Measurements from ENCODE around the gene PRTG. TPM values are rescaled to one million over a fixed set of nuclear protein-coding genes. Genes with fewer than 3 reads are reported as not detected.
"Not testable (repeated sequence)": the region's sequence is repeated elsewhere in the genome, so short reads cannot be mapped to it uniquely, and the experiment has no call there.

Gene PRTG
- total RNA-seq, 1 donor from 2014 or later = not detected

- intact Hi-C loops (cut with micrococcal nuclease) = no loop called here
Observed at GRCh38 chr15:55743729-55744655, 1.0 kb upstream of the PRTG start.

GRCh38 chr15:55742498-55742926, 440 bp downstream of the PRTG start:
- intact Hi-C loops (cut with micrococcal nuclease) = no loop called here

GRCh38 chr15:55741833-55742497, 987 bp downstream of the PRTG start:
- intact Hi-C loops (cut with micrococcal nuclease) = no loop called here

- intact Hi-C loops (cut with micrococcal nuclease) = no loop called here
Observed at GRCh38 chr15:55740981-55741832, 1.7 kb downstream of the PRTG start.

GRCh38 chr15:55740359-55740878, 2.5 kb downstream of the PRTG start:
- intact Hi-C loops (cut with micrococcal nuclease) = no loop called here

GRCh38 chr15:55739641-55740040, 3.3 kb downstream of the PRTG start:
- intact Hi-C loops (cut with micrococcal nuclease) = no loop called here

- intact Hi-C loops (cut with micrococcal nuclease) = no loop called here
Observed at GRCh38 chr15:55738715-55739114, 4.2 kb downstream of the PRTG start.

- intact Hi-C loops (cut with micrococcal nuclease) = no loop called here
Observed at GRCh38 chr15:55737373-55737772, 5.6 kb downstream of the PRTG start.

GRCh38 chr15:55736756-55737155, 6.2 kb downstream of the PRTG start:
- intact Hi-C loops (cut with micrococcal nuclease) = no loop called here

- intact Hi-C loops (cut with micrococcal nuclease) = no loop called here
Observed at GRCh38 chr15:55734641-55735040, 8.3 kb downstream of the PRTG start.

- intact Hi-C loops (cut with micrococcal nuclease) = not testable (repeated sequence)
Observed at GRCh38 chr15:55733461-55733860, 9.5 kb downstream of the PRTG start.

- intact Hi-C loops (cut with micrococcal nuclease) = no loop called here
Observed at GRCh38 chr15:55721554-55722185, 21.3 kb downstream of the PRTG start.

- intact Hi-C loops (cut with micrococcal nuclease) = no loop called here
Observed at GRCh38 chr15:55715355-55716076, 27.4 kb downstream of the PRTG start.

GRCh38 chr15:55714064-55714463, 28.9 kb downstream of the PRTG start:
- intact Hi-C loops (cut with micrococcal nuclease) = no loop called here

GRCh38 chr15:55712363-55712762, 30.6 kb downstream of the PRTG start:
- intact Hi-C loops (cut with micrococcal nuclease) = no loop called here

- intact Hi-C loops (cut with micrococcal nuclease) = no loop called here
Observed at GRCh38 chr15:55710286-55710685, 32.7 kb downstream of the PRTG start.

- intact Hi-C loops (cut with micrococcal nuclease) = no loop called here
Observed at GRCh38 chr15:55709458-55709857, 33.5 kb downstream of the PRTG start.

- intact Hi-C loops (cut with micrococcal nuclease) = no loop called here
Observed at GRCh38 chr15:55708720-55709119, 34.2 kb downstream of the PRTG start.

GRCh38 chr15:55707951-55708350, 35.0 kb downstream of the PRTG start:
- intact Hi-C loops (cut with micrococcal nuclease) = no loop called here

- intact Hi-C loops (cut with micrococcal nuclease) = no loop called here
Observed at GRCh38 chr15:55707518-55707917, 35.4 kb downstream of the PRTG start.
